Measurements from ENCODE around the gene MRC2. TPM values are rescaled to one million over a fixed set of nuclear protein-coding genes. Genes with fewer than 3 reads are reported as not detected.

The MRC2 gene
- total RNA-seq, 1 donor from 2014 or later = 361 TPM

DNA sequence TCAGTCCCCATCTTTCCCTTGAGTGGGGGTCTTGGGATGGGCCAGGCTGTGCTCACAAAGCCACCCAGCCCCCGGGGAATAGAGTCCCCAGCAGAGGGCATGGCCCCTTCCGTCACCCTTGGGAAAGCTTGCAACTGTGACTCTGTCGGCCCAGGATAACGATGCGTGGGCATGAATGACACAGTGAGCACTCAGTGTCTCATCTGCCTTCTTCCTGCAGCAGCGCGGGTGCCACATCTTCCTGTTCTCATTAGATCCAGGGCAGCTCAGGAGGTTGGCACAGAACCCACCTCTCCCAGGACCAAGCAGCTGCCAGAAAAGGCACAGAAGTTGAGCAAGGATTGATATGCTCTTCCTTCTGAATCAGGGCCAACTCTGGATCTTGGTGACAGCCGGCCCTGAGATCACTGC lies 84.7 kb downstream of the MRC2 start:
- H3K27me3 Mint-ChIP-seq (ENCODE audit: low read depth, unreplicated experiment) = peaks cover 14% of the 10 kb centered on the region
- H4K20me1 ChIP-seq (ENCODE audit: insufficient read depth, low read length) = no peaks in the 10 kb centered on the region
- DNase-seq (ENCODE audit: low read depth) = no peak
- H3K4me3 Mint-ChIP-seq (ENCODE audit: unreplicated experiment) = no peak overlapping the region
- H3K9ac ChIP-seq (ENCODE audit: low read length) = no peak overlapping the region
- no peak overlapping the region for H3K27ac Mint-ChIP-seq (ENCODE audit: unreplicated experiment)
- H3K79me2 ChIP-seq (ENCODE audit: insufficient read depth, low read length) = no peaks in the 10 kb centered on the region
- H3K36me3 ChIP-seq (ENCODE audit: insufficient read depth, low read length) = no peaks in the 10 kb centered on the region
- TF ChIP-seq, protein P1, sequence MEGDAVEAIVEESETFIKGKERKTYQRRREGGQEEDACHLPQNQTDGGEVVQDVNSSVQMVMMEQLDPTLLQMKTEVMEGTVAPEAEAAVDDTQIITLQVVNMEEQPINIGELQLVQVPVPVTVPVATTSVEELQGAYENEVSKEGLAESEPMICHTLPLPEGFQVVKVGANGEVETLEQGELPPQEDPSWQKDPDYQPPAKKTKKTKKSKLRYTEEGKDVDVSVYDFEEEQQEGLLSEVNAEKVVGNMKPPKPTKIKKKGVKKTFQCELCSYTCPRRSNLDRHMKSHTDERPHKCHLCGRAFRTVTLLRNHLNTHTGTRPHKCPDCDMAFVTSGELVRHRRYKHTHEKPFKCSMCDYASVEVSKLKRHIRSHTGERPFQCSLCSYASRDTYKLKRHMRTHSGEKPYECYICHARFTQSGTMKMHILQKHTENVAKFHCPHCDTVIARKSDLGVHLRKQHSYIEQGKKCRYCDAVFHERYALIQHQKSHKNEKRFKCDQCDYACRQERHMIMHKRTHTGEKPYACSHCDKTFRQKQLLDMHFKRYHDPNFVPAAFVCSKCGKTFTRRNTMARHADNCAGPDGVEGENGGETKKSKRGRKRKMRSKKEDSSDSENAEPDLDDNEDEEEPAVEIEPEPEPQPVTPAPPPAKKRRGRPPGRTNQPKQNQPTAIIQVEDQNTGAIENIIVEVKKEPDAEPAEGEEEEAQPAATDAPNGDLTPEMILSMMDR (IDR thresholded peaks at IDR 0.05; ENCODE audit: insufficient read depth, low read depth, low read length) = no peak
- TF ChIP-seq EZH2 (IDR thresholded peaks at IDR 0.05; ENCODE audit: insufficient read depth, low read length) = no peak
- peaks cover 21% of the 10 kb centered on the region for H3K9me3 Mint-ChIP-seq (ENCODE audit: unreplicated experiment)
- no peak overlapping the region for H3K4me2 ChIP-seq (ENCODE audit: low read length)
- H3K27ac ChIP-seq (ENCODE audit: low read depth, low read length) = no peak overlapping the region
- no peaks in the 10 kb centered on the region for H3K27me3 ChIP-seq (ENCODE audit: insufficient read depth, low read length)
- no peak overlapping the region for H2AFZ ChIP-seq (ENCODE audit: low read depth, low read length)
- H3K4me1 Mint-ChIP-seq (ENCODE audit: low read depth, unreplicated experiment) = peaks cover 2% of the 10 kb centered on the region
- H3K4me3 ChIP-seq (ENCODE audit: insufficient read depth, low read depth, low read length) = no peak overlapping the region
- H3K4me1 ChIP-seq (ENCODE audit: insufficient read depth, low read length) = peaks cover 19% of the 10 kb centered on the region
- H3K36me3 Mint-ChIP-seq (ENCODE audit: low read depth, unreplicated experiment) = peaks cover 5% of the 10 kb centered on the region
- H3K9me3 ChIP-seq (ENCODE audit: insufficient read depth, low read depth, low read length) = peaks cover 7% of the 10 kb centered on the region
- FAIRE-seq = no peak

- H3K4me3 Mint-ChIP-seq (ENCODE audit: unreplicated experiment) = no peak overlapping the region
- Histone ChIP-seq H3K9ac (ENCODE audit: low read length) (no peak overlapping the region), H3K4me2 (ENCODE audit: low read length) (no peak overlapping the region), H3K4me3 (ENCODE audit: insufficient read depth, low read depth, low read length) (no peak overlapping the region), H4K20me1 (ENCODE audit: insufficient read depth, low read length) (no peaks in the 10 kb centered on the region), H3K4me1 (ENCODE audit: insufficient read depth, low read length) (peaks cover 19% of the 10 kb centered on the region), H3K9me3 (ENCODE audit: insufficient read depth, low read depth, low read length) (peaks cover 7% of the 10 kb centered on the region), H3K27ac (ENCODE audit: low read depth, low read length) (no peak overlapping the region), H3K79me2 (ENCODE audit: insufficient read depth, low read length) (no peaks in the 10 kb centered on the region), H3K36me3 (ENCODE audit: insufficient read depth, low read length) (no peaks in the 10 kb centered on the region), H3K27me3 (ENCODE audit: insufficient read depth, low read length) (no peaks in the 10 kb centered on the region), H2AFZ (ENCODE audit: low read depth, low read length) (no peak overlapping the region)
- H3K4me1 Mint-ChIP-seq (ENCODE audit: low read depth, unreplicated experiment) = peaks cover 2% of the 10 kb centered on the region
- FAIRE-seq (no peak), DNase-seq (ENCODE audit: low read depth) (no peak)
- TF ChIP-seq, protein P1 (IDR thresholded peaks at IDR 0.05; ENCODE audit: insufficient read depth, low read depth, low read length) = no peak
- no peak overlapping the region for H3K27ac Mint-ChIP-seq (ENCODE audit: unreplicated experiment)
- no peaks in the 10 kb centered on the region for H3K36me3 Mint-ChIP-seq (ENCODE audit: low read depth, unreplicated experiment)
- peaks cover 19% of the 10 kb centered on the region for H3K9me3 Mint-ChIP-seq (ENCODE audit: unreplicated experiment)
- H3K27me3 Mint-ChIP-seq (ENCODE audit: low read depth, unreplicated experiment) = peaks cover 14% of the 10 kb centered on the region
These were observed 85.8 kb downstream of the MRC2 start for GRCh38 chr17:62713086-62713881.
